Measurements from ENCODE around the gene NXN.

The NXN gene

DNA sequence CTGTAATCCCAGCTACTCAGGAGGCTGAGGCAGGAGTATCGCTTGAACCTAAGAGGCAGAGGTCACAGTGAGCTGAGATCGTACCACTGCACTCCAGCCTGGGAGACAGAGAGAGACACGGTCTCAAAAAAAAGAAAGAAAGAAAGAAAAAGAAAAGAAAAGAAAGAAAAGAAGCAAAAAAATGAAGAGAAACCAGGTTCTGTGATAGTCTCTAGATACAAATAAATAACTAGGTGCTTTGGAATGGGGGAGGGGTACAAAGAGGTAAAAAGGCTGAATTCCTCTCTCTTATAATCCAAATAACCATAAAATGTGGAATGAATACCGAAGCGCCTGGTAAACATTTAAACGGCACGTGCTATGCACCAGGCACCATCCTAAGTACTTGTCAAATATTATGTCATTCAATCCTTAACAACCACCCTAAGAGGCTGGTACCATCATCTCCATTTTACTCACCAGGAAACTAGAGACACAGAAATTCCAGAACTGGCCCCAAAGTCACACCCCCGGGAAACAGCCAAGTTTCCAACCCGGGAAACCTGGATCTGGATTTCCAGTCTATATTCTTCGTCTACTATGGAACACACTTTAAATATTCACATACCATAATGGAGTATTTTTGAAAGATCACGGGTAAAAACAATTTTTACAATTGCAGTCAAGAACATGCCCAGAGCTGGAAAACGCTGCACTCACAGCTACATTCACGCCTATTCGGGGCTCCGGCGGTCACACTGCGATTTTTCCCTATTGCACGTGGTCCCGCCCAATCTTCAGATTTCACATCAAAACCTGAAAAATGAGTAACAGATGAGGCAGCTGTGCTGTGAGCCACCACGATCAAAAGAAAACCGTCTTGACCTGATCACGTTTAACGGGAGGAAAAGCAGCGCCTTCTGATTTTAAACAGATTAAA lies 10.5 kb downstream of the NXN start:
- no peak overlapping the region for H3K27ac ChIP-seq (ENCODE audit: insufficient read depth, low read depth, low read length, poor library complexity, severe bottlenecking)
- H3K4me1 ChIP-seq (ENCODE audit: control insufficient read depth, insufficient read depth, low read length) = peaks cover 29% of the 10 kb centered on the region
- no peaks in the 10 kb centered on the region for H3K9me3 ChIP-seq (ENCODE audit: control insufficient read depth, low read length)
- H3K36me3 ChIP-seq (ENCODE audit: control insufficient read depth, insufficient read depth, low read length) = no peaks in the 10 kb centered on the region
- H3K4me3 ChIP-seq (ENCODE audit: insufficient read depth, low read depth, low read length) = no peak overlapping the region
- WGBS, 2 experiments = 93 to 95% methylated on average over 24 of the region's 24 CpGs
- H3K27me3 ChIP-seq (ENCODE audit: control insufficient read depth, insufficient read depth, low read length, poor library complexity, severe bottlenecking) = no peaks in the 10 kb centered on the region

- no peaks in the 10 kb centered on the region for H3K27me3 ChIP-seq (ENCODE audit: control insufficient read depth, insufficient read depth, low read length, poor library complexity, severe bottlenecking)
- peaks cover 39% of the 10 kb centered on the region for H3K4me1 ChIP-seq (ENCODE audit: control insufficient read depth, insufficient read depth, low read length)
- no peaks in the 10 kb centered on the region for H3K36me3 ChIP-seq (ENCODE audit: control insufficient read depth, insufficient read depth, low read length)
- no peak overlapping the region for H3K27ac ChIP-seq (ENCODE audit: insufficient read depth, low read depth, low read length, poor library complexity, severe bottlenecking)
- no peaks in the 10 kb centered on the region for H3K9me3 ChIP-seq (ENCODE audit: control insufficient read depth, low read length)
- no peak overlapping the region for H3K4me3 ChIP-seq (ENCODE audit: insufficient read depth, low read depth, low read length)
- WGBS, 2 experiments = 95 to 97% methylated on average over 9 of the region's 9 CpGs
Measured at GRCh38 chr17:967122-967521, 12.5 kb downstream of the NXN start.

GRCh38 chr17:965311-965989 lies 14.1 kb downstream of the NXN start:
- Histone ChIP-seq H3K4me3 (ENCODE audit: insufficient read depth, low read depth, low read length) (no peak overlapping the region), H3K27me3 (ENCODE audit: control insufficient read depth, insufficient read depth, low read length, poor library complexity, severe bottlenecking) (no peaks in the 10 kb centered on the region), H3K4me1 (ENCODE audit: control insufficient read depth, insufficient read depth, low read length) (peaks cover 38% of the 10 kb centered on the region), H3K27ac (ENCODE audit: insufficient read depth, low read depth, low read length, poor library complexity, severe bottlenecking) (no peak overlapping the region), H3K9me3 (ENCODE audit: control insufficient read depth, low read length) (no peaks in the 10 kb centered on the region), H3K36me3 (ENCODE audit: control insufficient read depth, insufficient read depth, low read length) (no peaks in the 10 kb centered on the region)
- WGBS, 2 experiments = 83 to 87% methylated on average over 12 of the region's 12 CpGs

DNA sequence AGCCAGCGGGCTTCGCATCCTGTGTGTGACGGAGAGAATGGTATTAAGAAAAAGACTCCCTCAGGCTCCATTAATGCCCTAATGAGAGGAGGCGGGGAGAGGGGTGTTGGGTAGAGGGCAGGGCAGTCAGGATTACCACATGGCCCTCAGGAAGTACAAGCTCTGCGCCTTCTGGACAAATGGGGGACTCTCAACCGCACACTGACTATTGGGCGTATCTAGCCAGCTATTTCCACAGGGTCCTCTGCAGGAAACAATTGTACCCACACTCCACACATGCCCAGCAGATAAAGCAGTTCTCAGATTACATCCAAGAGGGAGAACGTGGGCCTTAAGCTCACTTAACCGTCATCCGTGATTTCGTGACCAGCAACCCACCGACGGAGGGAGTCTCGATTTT lies 14.7 kb downstream of the NXN start:
- Histone ChIP-seq H3K9me3 (ENCODE audit: control insufficient read depth, low read length) (no peaks in the 10 kb centered on the region), H3K27ac (ENCODE audit: insufficient read depth, low read depth, low read length, poor library complexity, severe bottlenecking) (no peak overlapping the region), H3K4me3 (ENCODE audit: insufficient read depth, low read depth, low read length) (no peak overlapping the region), H3K36me3 (ENCODE audit: control insufficient read depth, insufficient read depth, low read length) (no peaks in the 10 kb centered on the region), H3K4me1 (ENCODE audit: control insufficient read depth, insufficient read depth, low read length) (peaks cover 33% of the 10 kb centered on the region), H3K27me3 (ENCODE audit: control insufficient read depth, insufficient read depth, low read length, poor library complexity, severe bottlenecking) (no peaks in the 10 kb centered on the region)
- WGBS, 2 experiments = 64 to 68% methylated on average over 14 of the region's 14 CpGs

DNA sequence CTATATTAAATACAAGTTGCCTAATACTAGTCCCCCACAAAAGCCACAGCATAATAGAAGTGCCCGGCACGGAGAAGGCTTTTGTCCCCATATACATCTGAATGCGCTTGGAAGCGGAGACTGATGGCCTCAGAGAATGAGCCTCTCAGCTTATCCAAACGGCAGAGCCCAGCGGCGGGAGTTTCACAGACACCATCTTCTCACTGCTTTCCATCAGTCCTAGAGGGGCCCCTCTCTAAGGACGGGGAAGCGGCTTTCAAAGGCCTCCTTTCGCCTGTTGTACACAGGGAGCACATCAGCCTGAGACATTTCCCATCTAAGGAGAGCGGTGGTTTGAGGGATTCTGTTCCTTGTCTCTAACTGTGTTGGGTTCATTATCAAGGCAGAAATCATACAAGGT lies 16.9 kb downstream of the NXN start:
- H3K27me3 ChIP-seq (ENCODE audit: control insufficient read depth, insufficient read depth, low read length, poor library complexity, severe bottlenecking) = no peaks in the 10 kb centered on the region
- H3K36me3 ChIP-seq (ENCODE audit: control insufficient read depth, insufficient read depth, low read length) = no peaks in the 10 kb centered on the region
- H3K4me1 ChIP-seq (ENCODE audit: control insufficient read depth, insufficient read depth, low read length) = peaks cover 27% of the 10 kb centered on the region
- H3K27ac ChIP-seq (ENCODE audit: insufficient read depth, low read depth, low read length, poor library complexity, severe bottlenecking) = peak overlapping the region; percentile 38
- H3K9me3 ChIP-seq (ENCODE audit: control insufficient read depth, low read length) = no peaks in the 10 kb centered on the region
- WGBS, 2 experiments = 4 to 7% methylated on average over 11 of the region's 11 CpGs
- no peak overlapping the region for H3K4me3 ChIP-seq (ENCODE audit: insufficient read depth, low read depth, low read length)

GRCh38 chr17:962166-962565 lies 17.4 kb downstream of the NXN start:
- no peaks in the 10 kb centered on the region for H3K27me3 ChIP-seq (ENCODE audit: control insufficient read depth, insufficient read depth, low read length, poor library complexity, severe bottlenecking)
- H3K4me3 ChIP-seq (ENCODE audit: insufficient read depth, low read depth, low read length) = no peak overlapping the region
- H3K27ac ChIP-seq (ENCODE audit: insufficient read depth, low read depth, low read length, poor library complexity, severe bottlenecking) = no peak overlapping the region
- H3K4me1 ChIP-seq (ENCODE audit: control insufficient read depth, insufficient read depth, low read length) = peaks cover 27% of the 10 kb centered on the region
- WGBS, 2 experiments = 82% methylated on average over 7 to 8 of the region's 8 CpGs
- H3K36me3 ChIP-seq (ENCODE audit: control insufficient read depth, insufficient read depth, low read length) = no peaks in the 10 kb centered on the region
- no peaks in the 10 kb centered on the region for H3K9me3 ChIP-seq (ENCODE audit: control insufficient read depth, low read length)

DNA sequence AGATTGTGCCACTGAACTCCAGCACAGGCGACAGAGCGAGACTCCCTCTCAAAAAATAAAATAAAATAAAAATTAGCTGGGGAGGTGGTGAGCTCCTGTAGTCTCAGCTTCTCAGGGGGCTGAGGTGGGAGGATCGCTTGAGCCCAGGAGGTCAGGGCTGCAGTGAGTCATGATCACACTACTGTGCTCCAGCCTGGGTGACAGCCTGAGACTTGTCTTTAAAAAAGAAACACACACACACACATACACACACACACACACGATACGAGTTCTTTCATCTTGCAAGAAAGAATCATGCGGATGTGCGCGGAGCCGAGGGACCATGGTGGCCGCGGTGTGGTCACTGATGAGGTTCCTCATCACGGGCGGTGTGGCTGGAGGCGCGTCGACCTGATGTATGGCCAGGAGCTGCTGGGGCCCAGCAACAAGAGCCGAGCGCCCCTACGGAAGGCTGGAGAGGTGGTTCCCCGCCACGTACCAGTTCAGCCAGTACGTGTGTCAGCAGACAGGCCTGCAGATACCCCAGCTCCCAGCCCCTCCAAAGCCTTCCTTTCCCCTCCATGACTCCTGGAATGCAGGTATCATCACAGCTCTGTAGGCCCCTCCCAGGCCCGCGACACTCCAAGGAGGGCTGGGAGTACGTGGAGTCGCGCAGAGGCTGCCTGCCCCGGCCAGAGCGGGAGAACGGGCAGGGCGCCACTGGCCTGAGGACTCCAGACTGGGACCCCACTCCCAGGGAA lies 20.7 kb downstream of the NXN start:
- 91% methylated on average over 29 to 31 of the region's 31 CpGs for WGBS, 2 experiments
- no peaks in the 10 kb centered on the region for H3K27me3 ChIP-seq (ENCODE audit: control insufficient read depth, insufficient read depth, low read length, poor library complexity, severe bottlenecking)
- H3K27ac ChIP-seq (ENCODE audit: insufficient read depth, low read depth, low read length, poor library complexity, severe bottlenecking) = no peak overlapping the region
- H3K36me3 ChIP-seq (ENCODE audit: control insufficient read depth, insufficient read depth, low read length) = no peaks in the 10 kb centered on the region
- H3K9me3 ChIP-seq (ENCODE audit: control insufficient read depth, low read length) = no peaks in the 10 kb centered on the region
- H3K4me3 ChIP-seq (ENCODE audit: insufficient read depth, low read depth, low read length) = no peak overlapping the region
- H3K4me1 ChIP-seq (ENCODE audit: control insufficient read depth, insufficient read depth, low read length) = peaks cover 14% of the 10 kb centered on the region

GRCh38 chr17:957856-958421 lies 21.6 kb downstream of the NXN start:
- H3K36me3 ChIP-seq (ENCODE audit: control insufficient read depth, insufficient read depth, low read length) = no peaks in the 10 kb centered on the region

DNA sequence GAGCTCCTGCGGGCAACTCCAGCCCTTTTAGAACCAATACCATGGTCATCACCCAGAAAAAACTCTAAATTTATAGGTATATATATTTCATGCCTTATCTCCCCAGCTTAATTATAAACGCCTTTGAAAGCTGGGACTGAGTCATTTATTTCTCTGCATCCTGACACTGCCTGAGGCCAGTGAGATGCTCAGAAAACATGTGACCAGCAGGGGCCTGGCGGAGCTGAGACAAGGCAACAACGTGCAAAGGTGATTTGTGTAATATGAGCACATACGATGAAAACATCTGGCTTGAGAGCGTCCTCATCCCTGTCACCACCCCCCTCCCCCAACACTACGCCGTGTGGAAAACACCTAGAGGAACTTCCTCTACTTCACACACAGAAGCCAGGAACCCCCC lies 22.7 kb downstream of the NXN start:
- H3K36me3 ChIP-seq (ENCODE audit: control insufficient read depth, insufficient read depth, low read length) = no peaks in the 10 kb centered on the region
- WGBS, 2 experiments = 89 to 93% methylated on average over 8 of the region's 8 CpGs
- H3K4me1 ChIP-seq (ENCODE audit: control insufficient read depth, insufficient read depth, low read length) = peaks cover 5% of the 10 kb centered on the region
- no peaks in the 10 kb centered on the region for H3K27me3 ChIP-seq (ENCODE audit: control insufficient read depth, insufficient read depth, low read length, poor library complexity, severe bottlenecking)
- H3K27ac ChIP-seq (ENCODE audit: insufficient read depth, low read depth, low read length, poor library complexity, severe bottlenecking) = no peak overlapping the region
- no peaks in the 10 kb centered on the region for H3K9me3 ChIP-seq (ENCODE audit: control insufficient read depth, low read length)
- H3K4me3 ChIP-seq (ENCODE audit: insufficient read depth, low read depth, low read length) = no peak overlapping the region

More at GRCh38 chr17:957856-958421, 21.6 kb downstream of the NXN start:
- Histone ChIP-seq H3K9me3 (ENCODE audit: control insufficient read depth, low read length) (no peaks in the 10 kb centered on the region), H3K27ac (ENCODE audit: insufficient read depth, low read depth, low read length, poor library complexity, severe bottlenecking) (no peak overlapping the region), H3K4me3 (ENCODE audit: insufficient read depth, low read depth, low read length) (no peak overlapping the region), H3K27me3 (ENCODE audit: control insufficient read depth, insufficient read depth, low read length, poor library complexity, severe bottlenecking) (no peaks in the 10 kb centered on the region), H3K4me1 (ENCODE audit: control insufficient read depth, insufficient read depth, low read length) (peaks cover 9% of the 10 kb centered on the region)
- 93 to 94% methylated on average over 20 of the region's 20 CpGs for WGBS, 2 experiments

Data from ectodermal cell (in vitro differentiated cells).